ENCODE data around the gene KIF1B. TPM values are rescaled to one million over a fixed set of nuclear protein-coding genes. Genes with fewer than 3 reads are reported as not detected.

The KIF1B gene
- polyA plus RNA-seq, 1 donor from 2014 or later: 1.8 TPM

DNA sequence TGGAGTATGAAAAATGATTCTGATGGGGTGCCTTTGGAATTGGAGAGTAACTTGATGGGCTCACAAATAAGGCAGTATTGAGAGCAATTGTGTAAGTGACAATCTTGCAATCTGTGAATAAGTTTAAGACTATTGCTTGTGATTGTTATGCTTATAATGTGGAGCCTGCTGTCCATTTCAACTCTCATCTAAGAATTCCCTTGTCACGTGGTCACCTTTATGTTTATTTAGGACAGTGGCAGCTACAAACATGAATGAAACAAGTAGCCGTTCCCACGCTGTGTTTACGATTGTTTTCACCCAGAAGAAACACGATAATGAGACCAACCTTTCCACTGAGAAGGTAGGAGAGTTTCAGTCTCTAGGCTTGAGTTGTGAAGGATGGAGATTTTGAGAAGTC lies 57.6 kb downstream of the KIF1B start:
- no peaks in the 10 kb centered on the region for H3K27me3 Mint-ChIP-seq

DNA sequence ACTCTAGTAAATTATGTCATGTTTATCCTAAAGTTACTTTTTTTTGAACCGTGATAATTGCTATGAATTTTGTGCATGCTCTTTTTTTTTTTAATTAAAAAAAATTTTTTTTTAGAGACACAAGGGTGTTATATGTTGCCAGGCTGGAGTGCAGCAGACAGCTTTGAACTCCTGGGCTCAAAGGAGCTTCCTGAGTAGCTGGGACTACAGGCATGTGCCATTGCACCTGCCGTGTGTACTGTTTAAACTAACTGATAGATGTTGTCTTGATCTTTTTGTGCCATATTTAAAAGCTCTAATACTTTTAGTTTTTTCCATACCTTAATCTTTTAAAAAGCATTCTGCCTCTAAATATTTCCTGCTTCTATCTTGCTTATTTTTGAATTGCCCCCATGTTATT lies 60.7 kb downstream of the KIF1B start:
- no peak overlapping the region for H3K4me3 Mint-ChIP-seq
- H3K27me3 Mint-ChIP-seq: no peaks in the 10 kb centered on the region
- H3K4me1 Mint-ChIP-seq: no peaks in the 10 kb centered on the region
- H3K9me3 Mint-ChIP-seq: no peaks in the 10 kb centered on the region
- H3K36me3 Mint-ChIP-seq: peaks cover 7% of the 10 kb centered on the region
- H3K27ac Mint-ChIP-seq: no peak overlapping the region

More for the DNA sequence above, 57.6 kb downstream of the KIF1B start:
- Mint-ChIP-seq H3K4me3 (no peak overlapping the region), H3K9me3 (no peaks in the 10 kb centered on the region), H3K36me3 (peaks cover 10% of the 10 kb centered on the region), H3K4me1 (peaks cover 8 to 11% (median 8%) of the 10 kb centered on the region in 3 donors), H3K27ac (no peak overlapping the region)

DNA sequence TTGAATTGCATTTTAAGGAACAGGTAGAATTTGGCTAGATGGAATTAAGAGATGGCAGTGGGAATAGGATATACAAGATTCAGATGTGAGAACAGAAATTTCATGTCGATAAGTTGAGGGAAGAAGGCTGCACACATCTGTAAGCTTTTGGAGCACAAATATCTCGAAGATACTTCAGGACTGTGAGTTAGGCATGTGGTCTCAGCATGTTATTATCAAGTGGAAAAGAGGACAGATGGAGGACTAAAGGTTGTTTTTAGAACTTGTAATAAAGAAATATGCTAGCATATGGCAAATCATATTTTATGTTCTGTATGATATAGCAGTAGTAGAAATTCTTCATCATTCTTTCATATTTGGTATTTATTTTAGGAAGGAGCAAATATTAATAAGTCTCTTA lies 61.5 kb downstream of the KIF1B start:
- no peak overlapping the region for H3K4me3 Mint-ChIP-seq
- no peaks in the 10 kb centered on the region for H3K4me1 Mint-ChIP-seq
- no peaks in the 10 kb centered on the region for H3K27me3 Mint-ChIP-seq
- no peaks in the 10 kb centered on the region for H3K9me3 Mint-ChIP-seq
- peaks cover 7% of the 10 kb centered on the region for H3K36me3 Mint-ChIP-seq
- no peak overlapping the region for H3K27ac Mint-ChIP-seq

DNA sequence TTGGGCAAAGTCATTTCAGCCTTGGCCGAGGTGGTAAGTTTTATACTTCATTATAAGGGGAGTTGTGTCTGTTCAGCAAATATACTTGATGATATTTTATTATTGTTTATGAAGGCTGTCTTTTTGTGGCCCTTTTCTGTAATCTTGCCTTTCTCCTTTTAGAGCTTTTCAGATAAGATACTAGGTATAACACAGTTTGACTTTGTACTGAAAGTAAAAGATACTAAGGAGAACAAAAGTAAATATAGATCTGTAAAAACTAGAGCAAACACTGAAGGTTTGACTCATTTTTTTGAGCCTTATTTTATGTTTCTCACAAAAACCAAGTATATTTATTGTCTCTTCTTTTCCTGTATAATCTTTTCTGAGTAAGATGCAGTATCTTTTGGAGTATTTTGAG lies 61.9 kb downstream of the KIF1B start:
- no peaks in the 10 kb centered on the region for H3K4me1 Mint-ChIP-seq
- H3K4me3 Mint-ChIP-seq: no peak overlapping the region
- H3K36me3 Mint-ChIP-seq: peaks cover 7% of the 10 kb centered on the region
- no peaks in the 10 kb centered on the region for H3K27me3 Mint-ChIP-seq
- no peaks in the 10 kb centered on the region for H3K9me3 Mint-ChIP-seq
- H3K27ac Mint-ChIP-seq: no peak overlapping the region

DNA sequence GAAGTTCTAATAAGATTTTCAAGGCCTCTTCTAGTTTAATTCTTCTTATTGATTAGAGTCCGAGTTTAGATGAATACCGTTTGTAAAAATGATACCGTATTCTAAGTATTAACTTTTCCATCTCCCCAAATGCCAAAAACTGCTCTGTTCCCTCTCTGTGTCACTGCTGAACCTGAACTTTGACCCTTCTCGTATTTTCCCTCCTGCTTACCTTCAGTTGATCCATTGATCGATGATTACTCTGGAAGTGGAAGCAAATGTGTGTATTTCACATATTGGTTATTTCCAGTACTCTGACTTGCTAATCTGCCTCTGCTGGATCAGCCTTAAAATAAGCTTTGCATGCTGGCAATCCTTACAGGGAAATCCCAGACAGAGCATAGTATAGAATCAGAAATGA lies 68.5 kb downstream of the KIF1B start:
- Mint-ChIP-seq H3K27me3 (no peaks in the 10 kb centered on the region), H3K4me1 (no peaks in the 10 kb centered on the region), H3K9me3 (no peaks in the 10 kb centered on the region), H3K36me3 (peaks cover 23% of the 10 kb centered on the region), H3K4me3 (no peak overlapping the region), H3K27ac (no peak overlapping the region)

DNA sequence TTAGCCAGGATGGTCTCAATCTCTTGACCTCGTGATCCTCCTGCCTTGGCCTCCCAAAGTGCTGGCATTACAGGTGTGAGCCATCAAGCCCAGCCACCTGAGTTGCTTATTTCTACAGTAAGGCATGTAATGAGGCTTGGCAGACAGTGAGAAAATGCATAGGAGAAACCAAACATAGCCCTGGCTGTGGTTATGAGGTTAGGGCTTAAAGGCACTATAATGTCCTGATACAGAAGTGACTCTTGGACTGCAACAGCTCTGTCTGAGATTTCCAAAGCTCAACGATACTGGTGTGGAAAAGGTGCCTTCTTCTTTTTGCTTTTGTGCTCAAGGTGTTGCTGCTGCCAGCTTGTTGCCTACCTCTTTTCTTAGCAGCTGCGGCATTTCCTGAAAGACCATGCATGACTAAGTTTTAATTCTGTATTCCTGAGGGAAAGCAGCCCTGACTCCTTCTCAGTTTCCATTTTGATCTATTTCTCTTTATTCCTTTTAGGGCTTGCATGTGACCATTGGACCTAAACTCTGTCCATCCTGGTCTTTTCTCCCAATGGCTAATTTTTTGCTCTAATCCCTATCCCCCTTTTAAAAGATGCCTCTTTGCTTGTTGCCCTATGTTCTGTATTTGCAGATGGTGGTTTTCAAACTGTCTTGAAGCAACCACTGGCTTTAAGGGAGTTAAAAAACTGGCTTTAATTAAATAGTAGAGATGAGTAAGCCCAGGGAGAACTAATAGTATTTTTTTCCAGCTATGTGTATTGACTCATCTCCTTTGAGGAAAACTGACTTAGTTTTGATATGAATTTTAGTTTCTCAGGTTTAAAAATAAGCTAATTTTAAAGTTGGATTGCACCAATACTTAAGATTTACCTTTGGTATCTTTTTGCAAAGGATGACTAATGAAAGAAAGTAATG lies 70.3 kb downstream of the KIF1B start:
- Mint-ChIP-seq H3K4me3 (no peak overlapping the region), H3K9me3 (no peaks in the 10 kb centered on the region), H3K4me1 (no peaks in the 10 kb centered on the region), H3K27me3 (no peaks in the 10 kb centered on the region), H3K27ac (no peak overlapping the region), H3K36me3 (peaks cover 18% of the 10 kb centered on the region)

DNA sequence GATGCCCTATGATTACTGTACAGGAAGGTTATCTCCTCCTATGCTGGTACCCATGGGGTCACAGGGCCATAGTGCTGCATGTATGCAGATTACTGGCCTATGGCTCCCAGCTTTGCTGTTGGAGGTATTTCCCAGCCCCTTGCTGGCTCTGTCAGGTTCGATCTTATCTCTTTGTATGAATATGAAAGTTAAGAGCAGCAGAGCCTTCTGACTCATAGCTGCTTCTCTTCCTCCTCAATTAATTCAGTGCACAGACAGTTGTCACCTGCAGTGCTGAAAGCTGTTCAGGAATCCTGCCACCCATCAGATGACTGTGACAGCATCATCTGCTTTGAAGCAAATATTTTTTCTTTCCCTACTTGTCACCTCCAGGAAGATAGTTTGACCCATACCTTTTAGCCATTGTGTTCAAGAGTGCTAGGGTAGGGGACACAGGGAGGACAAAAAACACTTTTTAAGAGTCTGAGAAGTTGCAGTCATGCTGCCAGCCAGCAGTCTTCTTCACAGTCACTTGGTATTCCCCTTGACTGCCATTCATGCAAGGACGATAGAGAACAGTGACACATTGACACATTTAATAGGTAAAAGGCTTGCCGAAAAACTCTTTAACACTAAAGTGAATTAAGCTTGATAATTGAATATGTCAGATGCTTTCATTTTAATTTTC lies 73.1 kb downstream of the KIF1B start:
- H3K4me3 Mint-ChIP-seq: no peak overlapping the region
- no peak overlapping the region for H3K27ac Mint-ChIP-seq
- H3K36me3 Mint-ChIP-seq: peaks cover 15% of the 10 kb centered on the region
- H3K4me1 Mint-ChIP-seq: no peaks in the 10 kb centered on the region
- H3K27me3 Mint-ChIP-seq: no peaks in the 10 kb centered on the region
- no peaks in the 10 kb centered on the region for H3K9me3 Mint-ChIP-seq

DNA sequence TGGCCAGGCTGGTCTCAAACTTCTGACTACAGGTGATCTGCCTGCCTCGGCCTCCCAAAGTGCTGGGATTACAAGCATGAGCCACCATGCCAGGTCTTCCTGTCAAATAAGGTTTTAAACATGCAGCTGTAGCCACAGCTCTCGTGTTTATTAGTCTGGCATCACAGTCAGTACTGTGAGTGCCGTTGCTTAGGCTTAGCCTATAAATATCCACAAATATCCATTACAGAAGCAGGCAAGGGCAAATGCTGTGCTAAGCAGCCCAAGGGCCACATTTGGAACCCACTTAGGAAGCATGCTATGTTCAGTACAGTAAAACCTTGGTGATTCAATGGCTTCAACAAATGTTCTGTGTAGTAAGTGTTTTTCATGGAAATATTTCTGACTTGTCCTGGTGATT lies 75.9 kb downstream of the KIF1B start:
- Mint-ChIP-seq H3K4me1 (no peaks in the 10 kb centered on the region), H3K4me3 (no peak overlapping the region), H3K36me3 (peaks cover 15% of the 10 kb centered on the region), H3K9me3 (no peaks in the 10 kb centered on the region), H3K27ac (no peak overlapping the region), H3K27me3 (no peaks in the 10 kb centered on the region)

DNA sequence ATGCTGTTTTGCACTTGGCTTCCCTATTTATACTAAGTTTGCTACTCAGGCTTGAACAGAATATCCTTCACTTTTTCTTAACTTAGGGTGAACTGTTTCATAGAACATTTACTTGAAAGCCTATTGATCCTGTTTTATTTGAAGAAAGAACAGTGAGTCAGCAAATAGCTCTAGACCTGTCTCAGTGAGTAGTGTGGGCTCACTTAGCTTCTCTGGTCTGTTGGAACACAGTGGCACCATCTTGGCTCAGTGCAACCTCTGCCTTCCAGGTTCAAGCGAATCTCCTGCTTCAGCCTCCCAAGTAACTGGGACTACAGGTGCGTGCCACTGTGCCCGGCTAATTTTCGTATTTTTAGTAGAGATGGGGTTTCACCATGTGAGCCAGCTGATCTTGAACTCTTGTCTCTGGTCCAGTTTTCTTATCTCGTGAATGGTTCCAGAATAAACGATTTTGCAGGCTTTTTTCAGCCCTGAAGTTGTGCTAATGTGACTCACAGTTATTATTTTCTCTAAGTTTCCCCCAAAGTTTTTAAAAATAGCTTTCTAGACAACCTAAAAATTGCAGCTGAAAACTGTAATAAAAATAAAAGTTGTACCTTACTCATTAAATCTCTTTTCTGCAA lies 76.8 kb downstream of the KIF1B start:
- Mint-ChIP-seq H3K36me3 (peaks cover 13% of the 10 kb centered on the region), H3K9me3 (no peaks in the 10 kb centered on the region), H3K27me3 (no peaks in the 10 kb centered on the region), H3K4me3 (no peak overlapping the region), H3K27ac (no peak overlapping the region), H3K4me1 (no peaks in the 10 kb centered on the region)

DNA sequence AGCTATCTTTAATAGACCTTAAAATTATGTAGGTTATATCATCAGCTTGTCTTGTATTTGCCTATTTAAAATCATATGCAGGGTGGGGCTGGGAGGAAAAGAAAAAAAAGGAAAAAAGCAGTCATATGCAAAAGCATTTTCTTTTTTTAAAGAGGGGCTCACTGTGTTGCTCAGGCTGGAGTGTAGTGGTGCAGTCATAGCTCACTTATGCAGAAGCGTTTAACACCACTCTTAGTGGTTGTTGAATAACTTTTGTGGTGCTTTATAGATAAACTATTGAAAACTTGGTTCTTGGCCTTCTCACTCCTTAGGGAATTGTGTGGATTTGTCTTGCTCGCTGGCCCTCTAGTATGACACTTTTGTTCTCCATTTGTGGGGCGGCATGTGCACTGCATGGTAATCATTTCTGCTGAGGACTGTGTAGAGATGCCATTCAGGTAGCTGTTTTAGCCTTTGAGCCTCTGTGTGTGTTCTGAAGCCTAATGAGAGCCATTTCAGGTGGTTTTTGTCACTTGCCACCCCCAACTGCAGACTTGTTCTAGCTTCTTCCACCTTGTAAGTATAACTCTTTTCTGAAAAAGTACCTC lies 77.8 kb downstream of the KIF1B start:
- no peaks in the 10 kb centered on the region for H3K27me3 Mint-ChIP-seq
- no peak overlapping the region for H3K27ac Mint-ChIP-seq
- H3K4me1 Mint-ChIP-seq: no peaks in the 10 kb centered on the region
- no peaks in the 10 kb centered on the region for H3K9me3 Mint-ChIP-seq
- H3K36me3 Mint-ChIP-seq: peaks cover 8% of the 10 kb centered on the region
- no peak overlapping the region for H3K4me3 Mint-ChIP-seq

DNA sequence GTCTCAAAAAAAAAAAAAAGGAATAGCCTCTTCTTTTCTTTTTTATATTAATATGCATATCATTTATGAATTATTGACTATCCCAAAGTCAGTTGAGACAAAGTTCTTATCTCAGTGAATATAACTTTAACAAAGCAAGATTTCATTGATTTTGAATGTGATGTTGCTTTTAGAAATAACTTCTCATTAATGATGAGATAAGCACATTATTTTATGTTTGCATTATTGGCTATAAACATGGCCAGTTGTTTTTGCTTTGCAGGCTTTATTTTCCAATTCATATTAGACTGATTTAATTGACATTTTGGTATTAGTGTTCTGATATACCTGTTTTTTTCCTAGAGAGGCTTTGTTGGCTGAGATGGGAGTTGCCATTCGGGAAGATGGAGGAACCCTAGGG lies 81.3 kb downstream of the KIF1B start:
- H3K4me3 Mint-ChIP-seq: no peak overlapping the region
- peaks cover 6% of the 10 kb centered on the region for H3K36me3 Mint-ChIP-seq
- H3K27me3 Mint-ChIP-seq: no peaks in the 10 kb centered on the region
- H3K9me3 Mint-ChIP-seq: no peaks in the 10 kb centered on the region
- H3K4me1 Mint-ChIP-seq: no peaks in the 10 kb centered on the region
- H3K27ac Mint-ChIP-seq: no peak overlapping the region

DNA sequence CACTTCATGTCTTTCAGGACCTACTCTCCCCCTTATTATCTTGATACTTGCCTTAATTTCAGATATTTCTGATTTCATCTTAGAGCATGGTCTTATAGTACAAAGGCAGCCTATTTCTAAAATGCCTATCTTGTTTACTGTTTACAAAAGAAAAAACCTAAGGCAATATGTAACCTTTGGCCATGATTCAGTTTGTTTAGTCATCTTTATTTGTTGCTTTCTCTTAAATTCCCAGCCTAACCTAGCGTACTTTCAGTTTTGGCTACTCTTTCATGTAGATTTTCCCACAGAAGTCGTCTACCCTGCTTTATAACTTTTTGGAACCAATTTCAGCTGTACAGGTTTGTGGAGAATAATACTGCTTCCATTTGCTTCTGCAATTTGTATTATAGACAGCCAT lies 81.8 kb downstream of the KIF1B start:
- H3K27ac Mint-ChIP-seq: no peak overlapping the region

DNA sequence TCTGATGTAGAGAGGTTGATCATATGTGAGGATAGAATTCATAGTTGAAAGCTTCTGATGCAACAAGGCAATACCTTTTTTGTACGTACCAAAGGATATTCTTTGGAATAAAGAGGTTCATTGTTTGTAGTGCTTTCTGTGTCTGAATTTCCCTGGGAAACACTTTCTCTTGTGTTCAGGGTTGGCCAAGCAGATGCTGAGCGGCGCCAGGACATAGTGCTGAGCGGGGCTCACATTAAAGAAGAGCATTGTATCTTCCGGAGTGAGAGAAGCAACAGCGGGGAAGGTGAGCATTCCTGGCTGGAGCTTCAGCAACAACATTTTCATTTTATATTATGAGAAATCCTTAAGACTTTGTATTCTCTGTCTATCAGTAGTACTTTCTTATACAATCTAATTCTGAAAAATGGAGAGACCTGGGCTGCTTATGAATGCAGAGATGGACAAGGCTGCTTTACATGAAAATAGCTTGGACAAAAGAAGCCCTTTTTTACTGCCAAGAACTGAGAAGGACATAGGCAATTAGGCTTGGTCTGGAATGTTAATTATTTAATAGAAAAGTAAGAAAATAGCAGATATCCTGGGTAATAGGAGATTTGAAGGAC lies 85.2 kb downstream of the KIF1B start:
- Mint-ChIP-seq H3K4me1 (peaks cover 3 to 8% (median 6%) of the 10 kb centered on the region in 3 donors), H3K36me3 (peaks cover 6% of the 10 kb centered on the region), H3K27ac (no peak overlapping the region), H3K4me3 (no peak overlapping the region), H3K27me3 (no peaks in the 10 kb centered on the region), H3K9me3 (no peaks in the 10 kb centered on the region)

More for the DNA sequence above, 81.8 kb downstream of the KIF1B start:
- Mint-ChIP-seq H3K27me3 (no peaks in the 10 kb centered on the region), H3K36me3 (peaks cover 10% of the 10 kb centered on the region), H3K9me3 (no peaks in the 10 kb centered on the region), H3K4me1 (no peaks in the 10 kb centered on the region), H3K4me3 (no peak overlapping the region)

DNA sequence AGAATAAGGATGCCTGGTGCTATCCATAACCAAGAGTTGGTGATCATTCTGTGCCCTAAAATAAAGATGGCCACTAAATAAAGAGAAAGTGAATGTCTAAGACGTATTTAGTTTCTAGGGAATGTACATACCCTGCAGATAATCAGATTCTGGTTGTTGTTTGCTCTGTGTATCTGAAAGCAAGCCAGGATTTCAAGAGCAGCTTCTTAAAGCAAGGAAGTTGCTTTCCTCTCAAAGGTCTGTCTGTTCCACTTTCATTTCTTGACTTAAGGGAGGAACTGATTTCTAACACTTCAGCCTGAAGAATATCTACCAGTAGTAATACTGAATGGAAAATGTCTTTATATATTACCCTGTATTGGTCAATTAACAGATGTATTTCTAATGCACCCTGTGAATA lies 88.8 kb downstream of the KIF1B start:
- Mint-ChIP-seq H3K9me3 (no peaks in the 10 kb centered on the region), H3K36me3 (peaks cover 19% of the 10 kb centered on the region), H3K4me1 (peaks cover 3 to 8% (median 6%) of the 10 kb centered on the region in 3 donors), H3K27me3 (no peaks in the 10 kb centered on the region), H3K4me3 (no peak overlapping the region), H3K27ac (no peak overlapping the region)

DNA sequence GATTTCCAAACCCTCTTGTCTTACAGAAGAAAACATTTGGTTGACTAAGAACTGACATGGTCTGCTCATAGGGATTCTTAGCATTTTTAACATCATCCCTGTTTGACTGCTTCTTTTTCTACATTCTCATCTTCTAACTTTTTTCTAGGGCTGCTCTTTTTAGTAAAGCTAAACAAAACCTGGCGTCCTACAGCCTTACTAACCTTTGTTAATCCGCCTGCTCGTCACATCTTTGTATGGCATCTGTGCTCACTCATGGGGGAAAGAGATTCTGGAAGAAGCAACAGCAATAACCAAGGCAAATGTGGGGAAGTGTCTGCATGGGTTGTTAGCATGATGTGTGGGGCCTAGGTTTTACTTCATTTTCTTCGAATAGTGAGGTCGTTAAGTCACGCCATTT lies 92.0 kb downstream of the KIF1B start:
- Mint-ChIP-seq H3K9me3 (no peaks in the 10 kb centered on the region), H3K4me3 (no peak overlapping the region), H3K4me1 (peaks cover 3 to 8% (median 6%) of the 10 kb centered on the region in 3 donors), H3K36me3 (peaks cover 20% of the 10 kb centered on the region), H3K27ac (no peak overlapping the region), H3K27me3 (no peaks in the 10 kb centered on the region)

Data from IgD-negative memory B cell (primary cell).